Measurements from ENCODE around the gene HASPIN. TPM values are rescaled to one million over a fixed set of nuclear protein-coding genes. Genes with fewer than 3 reads are reported as not detected.

The HASPIN gene
- total RNA-seq (2013), result 0.48 TPM
- under 1 TPM in 1 of 3 donors, not detected in 2; 0.05 TPM for polyA plus RNA-seq
- 0.28 and 0.40 TPM in 2 replicates for polyA minus RNA-seq
- total RNA-seq, result 0 to 4.1 (median 0.35) reads per million in 11 experiments

DNA sequence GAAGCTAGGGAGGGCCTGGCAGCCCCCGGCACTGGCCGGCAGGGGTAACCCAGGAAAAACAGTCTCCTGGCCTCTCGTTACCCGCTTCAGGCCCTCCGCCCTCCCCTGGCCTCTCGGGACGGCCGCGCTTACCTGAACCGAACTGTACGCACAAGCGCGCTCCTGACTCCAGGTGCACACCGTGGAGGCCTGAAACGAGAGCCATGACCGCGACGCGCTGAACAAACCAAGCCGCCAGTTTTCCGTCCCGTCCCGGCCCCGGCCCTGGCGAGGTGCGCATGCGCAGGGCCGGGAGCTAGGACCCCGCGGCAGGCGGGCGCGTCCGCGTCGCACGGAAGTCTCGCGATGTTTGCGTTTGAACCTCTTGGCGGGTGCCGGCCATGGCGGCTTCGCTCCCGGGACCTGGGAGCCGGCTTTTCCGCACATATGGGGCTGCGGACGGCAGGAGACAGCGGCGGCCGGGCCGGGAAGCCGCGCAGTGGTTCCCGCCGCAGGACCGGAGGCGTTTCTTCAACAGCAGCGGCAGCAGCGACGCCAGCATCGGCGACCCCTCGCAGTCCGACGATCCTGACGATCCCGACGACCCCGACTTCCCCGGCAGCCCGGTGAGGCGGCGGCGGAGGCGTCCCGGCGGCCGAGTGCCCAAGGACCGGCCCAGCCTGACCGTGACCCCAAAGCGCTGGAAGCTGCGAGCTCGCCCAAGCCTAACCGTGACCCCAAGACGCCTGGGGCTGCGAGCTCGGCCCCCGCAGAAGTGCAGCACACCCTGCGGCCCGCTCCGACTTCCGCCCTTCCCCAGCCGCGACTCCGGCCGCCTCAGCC, at the start of gene HASPIN:
Gene HASPIN (plus strand): TSS at position 348 of the 822 bp plus-strand sequence. CDS start 33 bp downstream, at position 381.
- intact Hi-C loops (cut with micrococcal nuclease), result loop anchor here (5.0 kb wide), 1 partner anchor 41 kb away; no protein-coding TSS in a partner anchor
- Mint-ChIP-seq H3K9me3 (no peaks in the 10 kb centered on the region), H3K27ac (peak within 1 kb of the TSS; percentile 84 to 96 (median 91)), H3K4me1 (peaks cover 56% of the 10 kb centered on the region), H3K4me3 (peak within 1 kb of the TSS; percentile 90 to 97), H3K27me3 (ENCODE audit: low read depth in 3 of 3) (no peaks in the 10 kb centered on the region), H3K36me3 (peaks cover 4 to 46% of the 10 kb centered on the region in 2 donors)
- peak; percentile 85 to 91 (median 88) for DNase-seq
- peak within 1 kb of the TSS; percentile 82 for H3K9ac ChIP-seq (ENCODE audit: insufficient read depth, low read length, poor library complexity, severe bottlenecking)
- peak within 1 kb of the TSS; percentile 96 for H3K4me2 ChIP-seq (replicated peaks; ENCODE audit: extremely low read depth, low read length, poor library complexity, severe bottlenecking)
- H2AFZ ChIP-seq (ENCODE audit: insufficient read depth, low read depth, low read length, poor library complexity, severe bottlenecking), result peak within 1 kb of the TSS; percentile 100
- peaks cover 1 to 2% of the 10 kb centered on the region in 2 donors for H3K36me3 ChIP-seq (replicated peaks in 1 of 2; ENCODE audit: control insufficient read depth in 1 of 2, insufficient read depth in 2 of 2, low read length in 2 of 2)
- no peaks in the 10 kb centered on the region for H3K27me3 ChIP-seq (ENCODE audit: control insufficient read depth in 2 of 2, insufficient read depth in 2 of 2, low read length in 2 of 2)
- H3K4me3 ChIP-seq (replicated peaks in 1 of 3; ENCODE audit: low read depth in 2 of 3, low read length in 3 of 3), result peak within 1 kb of the TSS; percentile 88 to 94 (median 93)
- H4K20me1 ChIP-seq (ENCODE audit: insufficient read depth, low read length), result no peaks in the 10 kb centered on the region
- peaks cover 80% of the 10 kb centered on the region for H3K79me2 ChIP-seq (ENCODE audit: insufficient read depth, low read length)
- H3K4me1 ChIP-seq (ENCODE audit: control insufficient read depth in 1 of 2, insufficient read depth in 2 of 2, low read length in 2 of 2), result peaks cover 49 to 58% of the 10 kb centered on the region in 2 donors
- H3K27ac ChIP-seq (ENCODE audit: low read depth in 1 of 2, low read length in 2 of 2), result peak within 1 kb of the TSS; percentile 59 to 87
- H3K9me3 ChIP-seq (replicated peaks in 1 of 2; ENCODE audit: control insufficient read depth in 1 of 2, insufficient read depth in 1 of 2, low read length in 2 of 2), result no peaks in the 10 kb centered on the region
- WGBS (ENCODE audit: insufficient coverage), result under 1% methylated on average over 98 of the region's 98 CpGs
- TF ChIP-seq, protein P1, sequence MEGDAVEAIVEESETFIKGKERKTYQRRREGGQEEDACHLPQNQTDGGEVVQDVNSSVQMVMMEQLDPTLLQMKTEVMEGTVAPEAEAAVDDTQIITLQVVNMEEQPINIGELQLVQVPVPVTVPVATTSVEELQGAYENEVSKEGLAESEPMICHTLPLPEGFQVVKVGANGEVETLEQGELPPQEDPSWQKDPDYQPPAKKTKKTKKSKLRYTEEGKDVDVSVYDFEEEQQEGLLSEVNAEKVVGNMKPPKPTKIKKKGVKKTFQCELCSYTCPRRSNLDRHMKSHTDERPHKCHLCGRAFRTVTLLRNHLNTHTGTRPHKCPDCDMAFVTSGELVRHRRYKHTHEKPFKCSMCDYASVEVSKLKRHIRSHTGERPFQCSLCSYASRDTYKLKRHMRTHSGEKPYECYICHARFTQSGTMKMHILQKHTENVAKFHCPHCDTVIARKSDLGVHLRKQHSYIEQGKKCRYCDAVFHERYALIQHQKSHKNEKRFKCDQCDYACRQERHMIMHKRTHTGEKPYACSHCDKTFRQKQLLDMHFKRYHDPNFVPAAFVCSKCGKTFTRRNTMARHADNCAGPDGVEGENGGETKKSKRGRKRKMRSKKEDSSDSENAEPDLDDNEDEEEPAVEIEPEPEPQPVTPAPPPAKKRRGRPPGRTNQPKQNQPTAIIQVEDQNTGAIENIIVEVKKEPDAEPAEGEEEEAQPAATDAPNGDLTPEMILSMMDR (IDR thresholded peaks at IDR 0.05), result no peak

DNA sequence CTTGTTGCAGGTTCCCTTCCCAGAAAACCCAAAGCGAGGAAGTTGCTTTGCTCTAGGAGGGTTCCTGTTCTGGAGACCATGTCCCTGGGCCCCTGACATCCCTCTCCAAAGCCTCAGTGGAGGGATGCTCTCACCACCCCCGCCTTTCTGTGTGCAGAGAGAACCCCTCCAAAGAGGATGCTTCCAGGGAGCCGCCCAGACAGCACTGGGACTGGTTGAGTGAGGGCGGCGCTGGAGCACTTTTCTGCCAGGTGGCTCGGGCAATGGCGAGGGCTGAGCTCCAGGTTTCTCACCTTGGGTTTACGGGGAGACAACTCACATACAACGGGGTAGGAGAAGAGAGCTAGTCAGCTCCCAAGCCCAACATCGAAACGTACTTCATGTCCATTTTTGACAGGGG, 47.8 kb upstream of the HASPIN start:
- Mint-ChIP-seq H3K4me3 (no peak overlapping the region), H3K36me3 (peaks cover 6 to 9% of the 10 kb centered on the region in 2 donors)

More for the DNA sequence above, 47.8 kb upstream of the HASPIN start:
- H3K27ac ChIP-seq (ENCODE audit: low read depth in 1 of 2, low read length in 2 of 2), result no peak overlapping the region
- H3K4me1 ChIP-seq (ENCODE audit: control insufficient read depth in 1 of 2, insufficient read depth in 2 of 2, low read length in 2 of 2), result peaks cover 13 to 19% of the 10 kb centered on the region in 2 donors
- H3K9me3 Mint-ChIP-seq, result peaks cover 0 to 2% (median 0%) of the 10 kb centered on the region in 7 donors
- no peak overlapping the region for H3K27ac Mint-ChIP-seq
- H3K9me3 ChIP-seq (replicated peaks in 1 of 2; ENCODE audit: control insufficient read depth in 1 of 2, insufficient read depth in 1 of 2, low read length in 2 of 2), result no peaks in the 10 kb centered on the region
- H3K36me3 ChIP-seq (replicated peaks in 1 of 2; ENCODE audit: control insufficient read depth in 1 of 2, insufficient read depth in 2 of 2, low read length in 2 of 2), result peaks cover 0 to 6% of the 10 kb centered on the region in 2 donors
- H3K4me2 ChIP-seq (replicated peaks; ENCODE audit: extremely low read depth, low read length, poor library complexity, severe bottlenecking), result no peak overlapping the region
- no peaks in the 10 kb centered on the region for H3K27me3 ChIP-seq (ENCODE audit: control insufficient read depth in 2 of 2, insufficient read depth in 2 of 2, low read length in 2 of 2)
- peaks cover 14% of the 10 kb centered on the region for H3K4me1 Mint-ChIP-seq
- no peak overlapping the region for H2AFZ ChIP-seq (ENCODE audit: insufficient read depth, low read depth, low read length, poor library complexity, severe bottlenecking)
- no peaks in the 10 kb centered on the region for H3K79me2 ChIP-seq (ENCODE audit: insufficient read depth, low read length)
- no peak for DNase-seq
- H3K27me3 Mint-ChIP-seq (ENCODE audit: low read depth in 3 of 3), result peaks cover 2 to 5% (median 2%) of the 10 kb centered on the region in 3 donors
- no peak overlapping the region for H3K4me3 ChIP-seq (replicated peaks in 1 of 3; ENCODE audit: low read depth in 2 of 3, low read length in 3 of 3)
- TF ChIP-seq, protein P1 (IDR thresholded peaks at IDR 0.05), result no peak
- H4K20me1 ChIP-seq (ENCODE audit: insufficient read depth, low read length), result peaks cover 6% of the 10 kb centered on the region
- no peak overlapping the region for H3K9ac ChIP-seq (ENCODE audit: insufficient read depth, low read length, poor library complexity, severe bottlenecking)
- 94% methylated on average over 10 of the region's 11 CpGs for WGBS (ENCODE audit: insufficient coverage)
- intact Hi-C loops (cut with micrococcal nuclease), result no loop called here

Measured in CD14-positive monocyte (primary cell).